HUES6 (cell line): ENCODE results near the gene KRT4.

ENCODE experiments used
- H3K27ac ChIP-seq: 2 replicates; pipeline ENCODE4 v1.7.0; 2013; ENCODE audit warnings: low read depth, mild to moderate bottlenecking, low read length, inconsistent platforms
- H3K27me3 ChIP-seq: 2 replicates; pipeline ENCODE4 v1.6.1; 2013; ENCODE audit warnings: low read length; ENCODE audit not compliant: control insufficient read depth, insufficient read depth
- H3K36me3 ChIP-seq: 2 replicates; pipeline ENCODE4 v1.6.1; 2013; ENCODE audit warnings: low read length; ENCODE audit not compliant: control insufficient read depth, insufficient read depth
- H3K4me1 ChIP-seq: 2 replicates; pipeline ENCODE4 v1.6.1; 2013; ENCODE audit warnings: low read length; ENCODE audit not compliant: control insufficient read depth, insufficient read depth
- H3K4me3 ChIP-seq: 2 replicates; pipeline ENCODE4 v1.5.1; 2013; ENCODE audit warnings: low read depth, low read length
- H3K9ac ChIP-seq: one replicate; pipeline ENCODE4 v1.6.1; 2013; ENCODE audit warnings: mild to moderate bottlenecking, low read length
- H3K9me3 ChIP-seq: 2 replicates; pipeline ENCODE4 v1.6.1; 2013; ENCODE audit warnings: low read depth, low read length; ENCODE audit not compliant: control insufficient read depth, insufficient read depth

KRT4 gene

GRCh38 chr12:52812073-52812400 lies 1.9 kb downstream of the KRT4 start:
- no peaks in the 10 kb centered on the region for H3K4me1 ChIP-seq
- H3K4me3 ChIP-seq = no peak overlapping the region
- no peak overlapping the region for H3K27ac ChIP-seq
- H3K9me3 ChIP-seq = no peaks in the 10 kb centered on the region
- H3K9ac ChIP-seq = no peak overlapping the region
- peaks cover 9% of the 10 kb centered on the region; the same call in 1 of the 2 replicates for H3K27me3 ChIP-seq
- no peaks in the 10 kb centered on the region for H3K36me3 ChIP-seq

GRCh38 chr12:52811191-52812072 lies 2.5 kb downstream of the KRT4 start:
- H3K4me1 ChIP-seq = no peaks in the 10 kb centered on the region
- no peak overlapping the region for H3K27ac ChIP-seq
- no peaks in the 10 kb centered on the region for H3K9me3 ChIP-seq
- no peak overlapping the region for H3K9ac ChIP-seq
- H3K36me3 ChIP-seq = no peaks in the 10 kb centered on the region
- H3K27me3 ChIP-seq = peaks cover 9% of the 10 kb centered on the region; the same call in 1 of the 2 replicates
- no peak overlapping the region for H3K4me3 ChIP-seq

- H3K27ac ChIP-seq = no peak overlapping the region
- H3K4me3 ChIP-seq = no peak overlapping the region
- H3K27me3 ChIP-seq = peaks cover 9% of the 10 kb centered on the region; the same call in 1 of the 2 replicates
- H3K9me3 ChIP-seq = no peaks in the 10 kb centered on the region
- no peak overlapping the region for H3K9ac ChIP-seq
- no peaks in the 10 kb centered on the region for H3K36me3 ChIP-seq
- peaks cover 2% of the 10 kb centered on the region; the same call in 1 of the 2 replicates for H3K4me1 ChIP-seq
Observed at GRCh38 chr12:52810554-52810953, 3.4 kb downstream of the KRT4 start.

GRCh38 chr12:52809166-52809565 lies 4.8 kb downstream of the KRT4 start:
- Histone ChIP-seq H3K27ac (no peak overlapping the region), H3K9ac (no peak overlapping the region), H3K4me3 (no peak overlapping the region), H3K36me3 (no peaks in the 10 kb centered on the region), H3K27me3 (peaks cover 9% of the 10 kb centered on the region; the same call in 1 of the 2 replicates), H3K9me3 (no peaks in the 10 kb centered on the region), H3K4me1 (peaks cover 10% of the 10 kb centered on the region)

- Histone ChIP-seq H3K9me3 (no peaks in the 10 kb centered on the region), H3K27ac (no peak overlapping the region), H3K27me3 (peaks cover 9% of the 10 kb centered on the region; the same call in 1 of the 2 replicates), H3K4me1 (peaks cover 10% of the 10 kb centered on the region), H3K9ac (no peak overlapping the region), H3K36me3 (no peaks in the 10 kb centered on the region), H3K4me3 (no peak overlapping the region)
Observed at GRCh38 chr12:52808573-52809160, 5.2 kb downstream of the KRT4 start.

GRCh38 chr12:52807544-52808470 lies 6.1 kb downstream of the KRT4 start:
- H3K27ac ChIP-seq = no peak overlapping the region
- H3K9me3 ChIP-seq = no peaks in the 10 kb centered on the region
- H3K4me1 ChIP-seq = peaks cover 10% of the 10 kb centered on the region
- H3K27me3 ChIP-seq = peaks cover 9% of the 10 kb centered on the region; the same call in 1 of the 2 replicates
- H3K9ac ChIP-seq = no peak overlapping the region
- H3K36me3 ChIP-seq = no peaks in the 10 kb centered on the region
- H3K4me3 ChIP-seq = no peak overlapping the region

- Histone ChIP-seq H3K36me3 (no peaks in the 10 kb centered on the region), H3K27me3 (peaks cover 9% of the 10 kb centered on the region; the same call in 1 of the 2 replicates), H3K27ac (no peak overlapping the region), H3K9me3 (no peaks in the 10 kb centered on the region), H3K4me3 (no peak overlapping the region), H3K9ac (no peak overlapping the region), H3K4me1 (peaks cover 10% of the 10 kb centered on the region)
Observed at GRCh38 chr12:52806821-52807543, 6.9 kb downstream of the KRT4 start.

GRCh38 chr12:52806169-52806811 lies 7.6 kb downstream of the KRT4 start:
- Histone ChIP-seq H3K4me1 (peaks cover 10% of the 10 kb centered on the region), H3K27ac (no peak overlapping the region), H3K9ac (no peak overlapping the region), H3K4me3 (no peak overlapping the region), H3K9me3 (no peaks in the 10 kb centered on the region), H3K36me3 (no peaks in the 10 kb centered on the region), H3K27me3 (peaks cover 9% of the 10 kb centered on the region; the same call in 1 of the 2 replicates)

GRCh38 chr12:52805739-52806138 lies 8.2 kb downstream of the KRT4 start:
- Histone ChIP-seq H3K36me3 (no peaks in the 10 kb centered on the region), H3K4me1 (peaks cover 10% of the 10 kb centered on the region), H3K27me3 (peaks cover 9% of the 10 kb centered on the region; the same call in 1 of the 2 replicates), H3K9me3 (no peaks in the 10 kb centered on the region), H3K9ac (no peak overlapping the region), H3K27ac (no peak overlapping the region), H3K4me3 (no peak overlapping the region)

- Histone ChIP-seq H3K27me3 (peaks cover 9% of the 10 kb centered on the region; the same call in 1 of the 2 replicates), H3K9me3 (no peaks in the 10 kb centered on the region), H3K36me3 (no peaks in the 10 kb centered on the region), H3K27ac (no peak overlapping the region), H3K4me3 (no peak overlapping the region), H3K9ac (no peak overlapping the region), H3K4me1 (peaks cover 15% of the 10 kb centered on the region)
Observed at GRCh38 chr12:52805000-52805399, 8.9 kb downstream of the KRT4 start.
